GM12878 (cell line): ENCODE data around the gene ZNF814. TPM values are rescaled to one million over a fixed set of nuclear protein-coding genes. Genes with fewer than 3 reads are reported as not detected.

Experiments
- BACH1 ChIP-seq: fragments of 450-650 bp; IDR thresholded peaks from 2 replicates; pipeline ENCODE4 v1.6.1; 2017; ENCODE audit warnings: mild to moderate bottlenecking, borderline replicate concordance
- BHLHE40 ChIP-seq, 2 experiments: fragments of 450-650 bp in 1 of 2; IDR thresholded peaks; 2 replicates each; pipeline ENCODE4 v1.6.1; 2011 to 2017; ENCODE audit warnings: low read depth in 2 of 2, borderline replicate concordance in 1 of 2, improper control_type of control experiment in 1 of 2, low read length in 1 of 2, mild to moderate bottlenecking in 1 of 2
- CREM ChIP-seq: IDR thresholded peaks from 2 replicates; pipeline ENCODE4 v1.6.1; 2014; ENCODE audit warnings: antibody characterized with exemption, low read depth
- FOXM1 ChIP-seq: IDR thresholded peaks from 2 replicates; pipeline ENCODE4 v1.6.1; 2012; ENCODE audit warnings: low read depth, mild to moderate bottlenecking, inconsistent platforms, low read length, moderate library complexity
- GATAD2B ChIP-seq: fragments of 450-650 bp; conservative IDR thresholded peaks from 2 replicates; pipeline ENCODE4 v1.6.1; 2017; ENCODE audit warnings: low read depth, mild to moderate bottlenecking, moderate library complexity
- NBN ChIP-seq: fragments of 450-650 bp; IDR thresholded peaks from 2 replicates; pipeline ENCODE4 v1.6.1; 2016
- NR2F1 ChIP-seq: fragments of 450-650 bp; conservative IDR thresholded peaks from 2 replicates; pipeline ENCODE4 v1.6.1; 2017; ENCODE audit warnings: mild to moderate bottlenecking
- POLR2AphosphoS5 ChIP-seq: IDR thresholded peaks from 2 replicates; pipeline ENCODE4 v1.6.1; 2011; ENCODE audit warnings: mild to moderate bottlenecking, low read length, inconsistent platforms
- RAD51 ChIP-seq: fragments of 450-650 bp; IDR thresholded peaks from 2 replicates; pipeline ENCODE4 v1.6.1; 2016; ENCODE audit warnings: moderate library complexity, mild to moderate bottlenecking, inconsistent platforms
- RB1 ChIP-seq: fragments of 450-650 bp; formaldehyde crosslinking; IDR thresholded peaks from 2 replicates; pipeline ENCODE4 v1.6.1; 2017; ENCODE audit warnings: mild to moderate bottlenecking, borderline replicate concordance
- RELA ChIP-seq: fragments of 450-650 bp; IDR thresholded peaks from 2 replicates; pipeline ENCODE4 v1.8.0; 2014; ENCODE audit warnings: borderline replicate concordance; ENCODE audit not compliant: partially characterized antibody
- STAT1 ChIP-seq: fragments of 450-650 bp; conservative IDR thresholded peaks from 2 replicates; pipeline ENCODE4 v1.6.1; 2014; ENCODE audit warnings: antibody characterized with exemption, mild to moderate bottlenecking
- YY1 ChIP-seq: IDR thresholded peaks from 2 replicates; pipeline ENCODE4 v1.6.1; 2011; ENCODE audit warnings: low read depth, mild to moderate bottlenecking, low read length
- ZNF384 ChIP-seq: IDR thresholded peaks from 2 replicates; pipeline ENCODE4 v1.6.1; 2012; ENCODE audit warnings: low read depth, mild to moderate bottlenecking, low read length, improper control_type of control experiment, borderline replicate concordance
- polyA plus RNA-seq, 11 experiments: library from polyadenylated mRNA; depleted of rRNA in 4 of 11; unstranded in 6 of 11; stranded (reverse) in 5 of 11; fragments of >200 nt; fragmentation: Nextera tagmentation in 4 of 11; fragmentation: Illumina TruSeq in 1 of 11; extraction: Ambion mirVana in 4 of 11; extraction: Trizol in 1 of 11; gene quantifications; 1 replicate in 1 of 11; 2 replicates in 10 of 11; pipeline versions ENCODE4 v1.2.1 to v1.2.3, GENCODE V29; 2011 to 2016; ENCODE audit warnings: inconsistent platforms in 2 of 11, missing spikeins in 2 of 11, low read depth in 1 of 11
- total RNA-seq, 4 experiments: library from RNA; depleted of rRNA in 3 of 4; stranded (reverse); fragments of >200 nt in 3 of 4; fragmentation: Illumina TruSeq in 1 of 4; extraction: Trizol in 1 of 4; gene quantifications; 2 replicates each; pipeline versions ENCODE4 v1.2.1 to v1.2.3, GENCODE V29; 2013 to 2021
- TF ChIP-seq, protein P1 (sequence below): fragments of 450-650 bp; IDR thresholded peaks from 2 replicates; pipeline ENCODE4 v1.6.1; 2018; ENCODE audit warnings: borderline replicate concordance, mild to moderate bottlenecking; ENCODE audit not compliant: partially characterized antibody
- TF ChIP-seq, protein P2 (sequence below): fragments of 450-650 bp; IDR thresholded peaks from 2 replicates; pipeline ENCODE4 v1.6.1; 2014; ENCODE audit warnings: mild to moderate bottlenecking
- TF ChIP-seq, protein P3 (sequence below): fragments of 450-650 bp; IDR thresholded peaks from 2 replicates; pipeline ENCODE4 v1.6.1; 2016; ENCODE audit warnings: mild to moderate bottlenecking
- TF ChIP-seq, protein P4 (sequence below), 3 experiments: IDR thresholded peaks in 2 of 3; conservative IDR thresholded peaks in 1 of 3; 2 replicates each; pipeline ENCODE4 v1.5.1; 2011; ENCODE audit warnings: low read depth in 3 of 3, low read length in 3 of 3, mild to moderate bottlenecking in 3 of 3, control low read depth in 2 of 3, moderate library complexity in 2 of 3, inconsistent platforms in 1 of 3, mixed read lengths in 1 of 3; ENCODE audit not compliant: control insufficient read depth in 2 of 3, insufficient read depth in 1 of 3; ENCODE audit errors: extremely low read depth in 1 of 3
- TF ChIP-seq, protein P5 (sequence below): IDR thresholded peaks from 2 replicates; pipeline ENCODE4 v1.6.1; 2011; ENCODE audit warnings: mild to moderate bottlenecking, low read depth, low read length, moderate library complexity; ENCODE audit not compliant: insufficient replicate concordance

ZNF814 gene
- total and polyA plus RNA-seq, 10 of the 15 experiments (the other 5 are each of a cell fraction or from before 2014, with no cell fraction given): 10.9 to 31.0 (median 21.6) TPM

DNA sequence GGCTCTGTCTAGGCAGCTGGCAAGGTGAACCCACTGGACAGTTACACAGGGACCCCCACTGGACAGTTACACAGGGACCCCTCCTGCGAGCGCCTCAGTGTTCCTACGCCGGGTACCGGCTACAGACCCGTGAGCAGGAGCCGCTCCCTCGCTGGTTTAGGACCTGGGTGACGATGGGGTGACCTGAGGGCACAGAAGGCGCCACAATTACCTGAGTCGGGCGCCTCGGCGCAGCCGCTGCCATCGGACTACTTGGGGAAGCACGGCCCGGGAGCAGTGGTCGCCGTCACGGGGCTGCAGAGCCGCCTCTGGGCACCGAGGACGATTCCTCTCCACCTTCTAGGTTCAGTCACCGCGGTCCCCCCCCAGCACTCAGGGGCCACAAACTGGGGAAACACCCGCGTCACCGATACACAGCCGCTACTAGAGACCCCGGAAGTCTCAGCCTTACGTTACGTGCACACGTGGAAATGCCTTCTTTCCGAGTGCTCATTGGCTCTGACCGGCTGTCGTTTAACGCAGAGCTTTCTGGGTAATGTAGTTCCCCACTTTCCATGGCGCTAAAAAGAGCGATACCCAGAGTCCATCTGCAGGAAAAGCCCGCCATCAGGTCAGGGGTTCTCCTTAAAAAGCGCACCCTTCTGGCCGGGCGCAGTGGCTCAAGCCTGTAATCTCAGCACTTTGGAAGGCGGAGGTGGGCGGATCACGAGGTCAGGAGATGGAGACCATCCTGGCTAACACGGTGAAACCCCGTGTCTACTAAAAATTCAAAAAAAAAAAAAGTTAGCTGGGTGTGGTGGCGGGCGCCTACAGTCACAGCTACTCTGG lies 27.5 kb upstream of the ZNF814 start, which contains the start of gene ZNF417 (continued):
- TF ChIP-seq, protein P1, sequence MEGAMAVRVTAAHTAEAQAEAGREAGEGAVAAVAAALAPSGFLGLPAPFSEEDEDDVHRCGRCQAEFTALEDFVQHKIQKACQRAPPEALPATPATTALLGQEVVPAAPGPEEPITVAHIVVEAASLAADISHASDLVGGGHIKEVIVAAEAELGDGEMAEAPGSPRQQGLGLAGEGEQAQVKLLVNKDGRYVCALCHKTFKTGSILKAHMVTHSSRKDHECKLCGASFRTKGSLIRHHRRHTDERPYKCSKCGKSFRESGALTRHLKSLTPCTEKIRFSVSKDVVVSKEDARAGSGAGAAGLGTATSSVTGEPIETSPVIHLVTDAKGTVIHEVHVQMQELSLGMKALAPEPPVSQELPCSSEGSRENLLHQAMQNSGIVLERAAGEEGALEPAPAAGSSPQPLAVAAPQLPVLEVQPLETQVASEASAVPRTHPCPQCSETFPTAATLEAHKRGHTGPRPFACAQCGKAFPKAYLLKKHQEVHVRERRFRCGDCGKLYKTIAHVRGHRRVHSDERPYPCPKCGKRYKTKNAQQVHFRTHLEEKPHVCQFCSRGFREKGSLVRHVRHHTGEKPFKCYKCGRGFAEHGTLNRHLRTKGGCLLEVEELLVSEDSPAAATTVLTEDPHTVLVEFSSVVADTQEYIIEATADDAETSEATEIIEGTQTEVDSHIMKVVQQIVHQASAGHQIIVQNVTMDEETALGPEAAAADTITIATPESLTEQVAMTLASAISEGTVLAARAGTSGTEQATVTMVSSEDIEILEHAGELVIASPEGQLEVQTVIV: peak; percentile 73
- TF ChIP-seq, protein P2, sequence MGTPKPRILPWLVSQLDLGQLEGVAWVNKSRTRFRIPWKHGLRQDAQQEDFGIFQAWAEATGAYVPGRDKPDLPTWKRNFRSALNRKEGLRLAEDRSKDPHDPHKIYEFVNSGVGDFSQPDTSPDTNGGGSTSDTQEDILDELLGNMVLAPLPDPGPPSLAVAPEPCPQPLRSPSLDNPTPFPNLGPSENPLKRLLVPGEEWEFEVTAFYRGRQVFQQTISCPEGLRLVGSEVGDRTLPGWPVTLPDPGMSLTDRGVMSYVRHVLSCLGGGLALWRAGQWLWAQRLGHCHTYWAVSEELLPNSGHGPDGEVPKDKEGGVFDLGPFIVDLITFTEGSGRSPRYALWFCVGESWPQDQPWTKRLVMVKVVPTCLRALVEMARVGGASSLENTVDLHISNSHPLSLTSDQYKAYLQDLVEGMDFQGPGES: peak; percentile 30; the same call in 1 of the 2 replicates
- TF ChIP-seq RB1: peak; percentile 96
- TF ChIP-seq YY1: peak; percentile 90
- TF ChIP-seq STAT1: 0 out of 2 replicates have a peak, but pooled peaks have one; percentile 47
- 0 out of 2 replicates have a peak, but pooled peaks have one; percentile 30 for TF ChIP-seq NBN
- peak; percentile 84 for TF ChIP-seq RAD51
- TF ChIP-seq POLR2AphosphoS5: peak; percentile 66; the same call in 1 of the 2 replicates
- TF ChIP-seq BACH1: peak; percentile 70; the same call in 1 of the 2 replicates
- TF ChIP-seq ZNF384: 0 out of 2 replicates have a peak, but pooled peaks have one; percentile 5
- peak; percentile 92 for TF ChIP-seq CREM
- TF ChIP-seq, protein P3, sequence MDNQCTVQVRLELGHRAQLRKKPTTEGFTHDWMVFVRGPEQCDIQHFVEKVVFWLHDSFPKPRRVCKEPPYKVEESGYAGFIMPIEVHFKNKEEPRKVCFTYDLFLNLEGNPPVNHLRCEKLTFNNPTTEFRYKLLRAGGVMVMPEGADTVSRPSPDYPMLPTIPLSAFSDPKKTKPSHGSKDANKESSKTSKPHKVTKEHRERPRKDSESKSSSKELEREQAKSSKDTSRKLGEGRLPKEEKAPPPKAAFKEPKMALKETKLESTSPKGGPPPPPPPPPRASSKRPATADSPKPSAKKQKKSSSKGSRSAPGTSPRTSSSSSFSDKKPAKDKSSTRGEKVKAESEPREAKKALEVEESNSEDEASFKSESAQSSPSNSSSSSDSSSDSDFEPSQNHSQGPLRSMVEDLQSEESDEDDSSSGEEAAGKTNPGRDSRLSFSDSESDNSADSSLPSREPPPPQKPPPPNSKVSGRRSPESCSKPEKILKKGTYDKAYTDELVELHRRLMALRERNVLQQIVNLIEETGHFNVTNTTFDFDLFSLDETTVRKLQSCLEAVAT: peak; percentile 50; the same call in 1 of the 2 replicates
- TF ChIP-seq, protein P4, sequence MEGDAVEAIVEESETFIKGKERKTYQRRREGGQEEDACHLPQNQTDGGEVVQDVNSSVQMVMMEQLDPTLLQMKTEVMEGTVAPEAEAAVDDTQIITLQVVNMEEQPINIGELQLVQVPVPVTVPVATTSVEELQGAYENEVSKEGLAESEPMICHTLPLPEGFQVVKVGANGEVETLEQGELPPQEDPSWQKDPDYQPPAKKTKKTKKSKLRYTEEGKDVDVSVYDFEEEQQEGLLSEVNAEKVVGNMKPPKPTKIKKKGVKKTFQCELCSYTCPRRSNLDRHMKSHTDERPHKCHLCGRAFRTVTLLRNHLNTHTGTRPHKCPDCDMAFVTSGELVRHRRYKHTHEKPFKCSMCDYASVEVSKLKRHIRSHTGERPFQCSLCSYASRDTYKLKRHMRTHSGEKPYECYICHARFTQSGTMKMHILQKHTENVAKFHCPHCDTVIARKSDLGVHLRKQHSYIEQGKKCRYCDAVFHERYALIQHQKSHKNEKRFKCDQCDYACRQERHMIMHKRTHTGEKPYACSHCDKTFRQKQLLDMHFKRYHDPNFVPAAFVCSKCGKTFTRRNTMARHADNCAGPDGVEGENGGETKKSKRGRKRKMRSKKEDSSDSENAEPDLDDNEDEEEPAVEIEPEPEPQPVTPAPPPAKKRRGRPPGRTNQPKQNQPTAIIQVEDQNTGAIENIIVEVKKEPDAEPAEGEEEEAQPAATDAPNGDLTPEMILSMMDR (IDR thresholded peaks at IDR 0.05 in 2 of 3, conservative IDR thresholded peaks at IDR 0.05 in 1 of 3; ENCODE audit: control insufficient read depth in 2 of 3, extremely low read depth in 1 of 3, insufficient read depth in 1 of 3, low read depth in 3 of 3, low read length in 3 of 3): peak; percentile 28 to 30 (median 30); a peak in 4 of 6 replicates
- TF ChIP-seq RELA: peak; percentile 58
- TF ChIP-seq GATAD2B: peak; percentile 60; the same call in 1 of the 2 replicates
- peak; percentile 42; the same call in 1 of the 2 replicates for TF ChIP-seq FOXM1
- TF ChIP-seq NR2F1: peak; percentile 72
- TF ChIP-seq, protein P5, sequence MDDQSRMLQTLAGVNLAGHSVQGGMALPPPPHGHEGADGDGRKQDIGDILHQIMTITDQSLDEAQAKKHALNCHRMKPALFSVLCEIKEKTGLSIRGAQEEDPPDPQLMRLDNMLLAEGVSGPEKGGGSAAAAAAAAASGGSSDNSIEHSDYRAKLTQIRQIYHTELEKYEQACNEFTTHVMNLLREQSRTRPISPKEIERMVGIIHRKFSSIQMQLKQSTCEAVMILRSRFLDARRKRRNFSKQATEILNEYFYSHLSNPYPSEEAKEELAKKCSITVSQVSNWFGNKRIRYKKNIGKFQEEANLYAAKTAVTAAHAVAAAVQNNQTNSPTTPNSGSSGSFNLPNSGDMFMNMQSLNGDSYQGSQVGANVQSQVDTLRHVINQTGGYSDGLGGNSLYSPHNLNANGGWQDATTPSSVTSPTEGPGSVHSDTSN: peak; percentile 92
- peak; percentile 43 to 77 for TF ChIP-seq BHLHE40 (IDR thresholded peaks at IDR 0.05; ENCODE audit: borderline replicate concordance in 1 of 2, low read depth in 2 of 2, low read length in 1 of 2)
